ENCODE data around the gene MEF2D.

The MEF2D gene

GRCh38 chr1:156431769-156432668 is 68.6 kb downstream of the MEF2D start:
- no peak overlapping the region for H3K27ac ChIP-seq (replicated peaks)
- TF ChIP-seq GABPA (IDR thresholded peaks at IDR 0.05; ENCODE audit: low read depth) (no peak), POLR2AphosphoS5 (IDR thresholded peaks at IDR 0.05; ENCODE audit: low read depth) (no peak)
- no peak for DNase-seq (ENCODE audit: low read depth in 1 of 2, low spot score in 1 of 2)
- H3K27me3 ChIP-seq (ENCODE audit: insufficient read depth, poor library complexity, severe bottlenecking) = peaks cover 79% of the 10 kb centered on the region
- H3K4me3 ChIP-seq (replicated peaks; ENCODE audit: insufficient read depth, low read length) = no peak overlapping the region

GRCh38 chr1:156431366-156431765 is 69.2 kb downstream of the MEF2D start:
- Histone ChIP-seq H3K4me3 (replicated peaks; ENCODE audit: insufficient read depth, low read length) (no peak overlapping the region), H3K27me3 (ENCODE audit: insufficient read depth, poor library complexity, severe bottlenecking) (peaks cover 76% of the 10 kb centered on the region), H3K27ac (replicated peaks) (no peak overlapping the region)
- TF ChIP-seq REST (IDR thresholded peaks at IDR 0.05; ENCODE audit: insufficient replicate concordance, low read depth) (no peak), SPI1 (IDR thresholded peaks at IDR 0.05; ENCODE audit: borderline replicate concordance, low read depth) (peak; percentile 67; the same call in 1 of the 2 replicates), CTCF (IDR thresholded peaks at IDR 0.05; ENCODE audit: insufficient read depth, low read length) (no peak), POLR2AphosphoS5 (IDR thresholded peaks at IDR 0.05; ENCODE audit: low read depth) (no peak), GABPA (IDR thresholded peaks at IDR 0.05; ENCODE audit: low read depth) (no peak)
- no peak for DNase-seq (ENCODE audit: low read depth in 1 of 2, low spot score in 1 of 2)

GRCh38 chr1:156430866-156431265 is 69.7 kb downstream of the MEF2D start:
- Histone ChIP-seq H3K4me3 (replicated peaks; ENCODE audit: insufficient read depth, low read length) (no peak overlapping the region), H3K27ac (replicated peaks) (no peak overlapping the region), H3K27me3 (ENCODE audit: insufficient read depth, poor library complexity, severe bottlenecking) (peaks cover 75% of the 10 kb centered on the region)
- DNase-seq (ENCODE audit: low read depth in 1 of 2, low spot score in 1 of 2) = no peak
- TF ChIP-seq CTCF (IDR thresholded peaks at IDR 0.05; ENCODE audit: insufficient read depth, low read length) (no peak), GABPA (IDR thresholded peaks at IDR 0.05; ENCODE audit: low read depth) (no peak), REST (IDR thresholded peaks at IDR 0.05; ENCODE audit: insufficient replicate concordance, low read depth) (no peak), POLR2AphosphoS5 (IDR thresholded peaks at IDR 0.05; ENCODE audit: low read depth) (no peak), SPI1 (IDR thresholded peaks at IDR 0.05; ENCODE audit: borderline replicate concordance, low read depth) (no peak)

GRCh38 chr1:156430303-156430702 is 70.3 kb downstream of the MEF2D start:
- H3K27ac ChIP-seq (replicated peaks) = no peak overlapping the region
- DNase-seq (ENCODE audit: low read depth in 1 of 2, low spot score in 1 of 2) = no peak
- no peak for TF ChIP-seq SPI1 (IDR thresholded peaks at IDR 0.05; ENCODE audit: borderline replicate concordance, low read depth)
- no peak for TF ChIP-seq POLR2AphosphoS5 (IDR thresholded peaks at IDR 0.05; ENCODE audit: low read depth)
- H3K27me3 ChIP-seq (ENCODE audit: insufficient read depth, poor library complexity, severe bottlenecking) = peaks cover 78% of the 10 kb centered on the region
- no peak overlapping the region for H3K4me3 ChIP-seq (replicated peaks; ENCODE audit: insufficient read depth, low read length)

All from HL-60 (cell line).